H9 (cell line): ENCODE measurements around the gene PITHD1. TPM values are rescaled to one million over a fixed set of nuclear protein-coding genes. Genes with fewer than 3 reads are reported as not detected.

Experiments used
- DNase-seq: peaks from one replicate; pipeline ENCODE4 v3.0.0-alpha.2; 2017
- H2AFZ ChIP-seq: one replicate; pipeline ENCODE4 v1.6.1; 2013; ENCODE audit warnings: mild to moderate bottlenecking, low read length, control low read depth, moderate library complexity
- H2AK5ac ChIP-seq: 2 replicates; pipeline ENCODE4 v1.6.1; 2013; ENCODE audit warnings: low read length, control low read depth, mixed read lengths; ENCODE audit not compliant: insufficient read length
- H2BK120ac ChIP-seq: one replicate; pipeline ENCODE4 v1.6.1; 2013; ENCODE audit warnings: low read depth, mild to moderate bottlenecking, low read length, control low read depth, inconsistent platforms; ENCODE audit not compliant: poor library complexity, severe bottlenecking
- H2BK12ac ChIP-seq: 2 replicates; pipeline ENCODE4 v1.6.1; 2013; ENCODE audit warnings: low read length, control low read depth, mixed read lengths, low read depth; ENCODE audit not compliant: insufficient read length
- H2BK15ac ChIP-seq: 2 replicates; pipeline ENCODE4 v1.6.1; 2013; ENCODE audit warnings: low read depth, low read length, control low read depth
- H2BK20ac ChIP-seq: one replicate; pipeline ENCODE4 v1.6.1; 2013; ENCODE audit warnings: low read depth, mild to moderate bottlenecking, low read length, control low read depth, inconsistent platforms; ENCODE audit not compliant: poor library complexity, severe bottlenecking
- H2BK5ac ChIP-seq: 2 replicates; pipeline ENCODE4 v1.6.1; 2013; ENCODE audit warnings: low read length, control low read depth, mixed read lengths; ENCODE audit not compliant: insufficient read length
- H3K14ac ChIP-seq: 2 replicates; pipeline ENCODE4 v1.6.1; 2013; ENCODE audit warnings: low read length, control low read depth; ENCODE audit not compliant: insufficient read depth
- H3K18ac ChIP-seq: 2 replicates; pipeline ENCODE4 v1.6.1; 2013; ENCODE audit warnings: low read depth, mild to moderate bottlenecking, mixed read lengths, low read length, control low read depth; ENCODE audit not compliant: insufficient read length
- H3K23ac ChIP-seq: 2 replicates; pipeline ENCODE4 v1.6.1; 2013; ENCODE audit warnings: low read length, control low read depth, mixed read lengths, low read depth; ENCODE audit not compliant: insufficient read length
- H3K23me2 ChIP-seq: 2 replicates; pipeline ENCODE4 v1.6.1; 2013; ENCODE audit warnings: low read depth, mild to moderate bottlenecking, mixed read lengths, low read length, control low read depth; ENCODE audit not compliant: insufficient read length, poor library complexity, severe bottlenecking
- H3K27ac ChIP-seq: 2 replicates; pipeline ENCODE4 v1.5.1; 2013; ENCODE audit warnings: low read length, control low read depth, mixed read lengths, low read depth; ENCODE audit not compliant: insufficient read length
- H3K27me3 ChIP-seq: 2 replicates; pipeline ENCODE4 v1.6.1; 2013; ENCODE audit warnings: low read length, control low read depth, inconsistent platforms; ENCODE audit not compliant: insufficient read depth
- H3K4ac ChIP-seq: 2 replicates; pipeline ENCODE4 v1.6.1; 2013; ENCODE audit warnings: low read depth, mild to moderate bottlenecking, control low read depth, inconsistent platforms, low read length, moderate library complexity
- H3K4me1 ChIP-seq: 2 replicates; pipeline ENCODE4 v1.6.1; 2013; ENCODE audit warnings: low read length, control low read depth, inconsistent platforms; ENCODE audit not compliant: insufficient read depth
- H3K4me2 ChIP-seq: 2 replicates; pipeline ENCODE4 v1.6.1; 2013; ENCODE audit warnings: low read length, control low read depth, mixed read lengths; ENCODE audit not compliant: insufficient read length, insufficient read depth
- H3K56ac ChIP-seq: 2 replicates; pipeline ENCODE4 v1.6.1; 2013; ENCODE audit warnings: low read depth, mild to moderate bottlenecking, mixed read lengths, low read length, control low read depth; ENCODE audit not compliant: insufficient read length
- H3K79me1 ChIP-seq: 2 replicates; pipeline ENCODE4 v1.6.1; 2013; ENCODE audit warnings: low read depth, mild to moderate bottlenecking, moderate library complexity, low read length, control low read depth, inconsistent platforms; ENCODE audit not compliant: insufficient read depth, poor library complexity, severe bottlenecking
- H3K79me2 ChIP-seq: 2 replicates; pipeline ENCODE4 v1.6.1; 2013; ENCODE audit warnings: low read length, control low read depth, inconsistent platforms; ENCODE audit not compliant: insufficient read depth
- H3K9ac ChIP-seq: 2 replicates; pipeline ENCODE4 v1.6.1; 2013; ENCODE audit warnings: low read length, control low read depth, mixed read lengths; ENCODE audit not compliant: insufficient read length; ENCODE audit errors: extremely low read depth
- H3K9me3 ChIP-seq: one replicate; pipeline ENCODE4 v1.6.1; 2013; ENCODE audit warnings: low read depth, low read length, inconsistent platforms; ENCODE audit not compliant: control insufficient read depth
- H3T11ph ChIP-seq: one replicate; pipeline ENCODE4 v1.6.1; 2013; ENCODE audit warnings: mild to moderate bottlenecking, low read length, control low read depth, inconsistent platforms
- H4K20me1 ChIP-seq: one replicate; pipeline ENCODE4 v1.6.1; 2013; ENCODE audit not compliant: control insufficient read depth, insufficient read length, insufficient read depth
- H4K5ac ChIP-seq: 2 replicates; pipeline ENCODE4 v1.6.1; 2013; ENCODE audit warnings: low read depth, mild to moderate bottlenecking, mixed read lengths, low read length, control low read depth; ENCODE audit not compliant: insufficient read length
- H4K8ac ChIP-seq: replicated peaks from 2 replicates; pipeline ENCODE4 v1.6.1; 2013; ENCODE audit warnings: low read length, control low read depth, mixed read lengths, low read depth; ENCODE audit not compliant: insufficient read length
- H4K91ac ChIP-seq: 2 replicates; pipeline ENCODE4 v1.6.1; 2013; ENCODE audit warnings: low read depth, mild to moderate bottlenecking, moderate library complexity, mixed read lengths, low read length, control low read depth; ENCODE audit not compliant: insufficient read length
- H3K27ac Mint-ChIP-seq, 3 experiments: 2 replicates in 2 of 3; 3 replicates in 1 of 3; pipeline ENCODE4 v1.8.0; 2020 to 2021; ENCODE audit warnings: mixed read lengths in 3 of 3, mild to moderate bottlenecking in 1 of 3, moderate library complexity in 1 of 3
- H3K27me3 Mint-ChIP-seq: 2 replicates; pipeline ENCODE4 v1.8.0; 2021; ENCODE audit warnings: low read depth, mild to moderate bottlenecking, moderate library complexity, mixed read lengths
- H3K36me3 Mint-ChIP-seq, 3 experiments: 2 replicates in 2 of 3; 3 replicates in 1 of 3; pipeline ENCODE4 v1.8.0; 2020 to 2021; ENCODE audit warnings: low read depth in 3 of 3, mixed read lengths in 3 of 3; ENCODE audit not compliant: insufficient read depth in 1 of 3
- H3K4me1 Mint-ChIP-seq, 2 experiments: 2 replicates each; pipeline ENCODE4 v1.8.0; 2020; ENCODE audit warnings: mixed read lengths in 2 of 2
- H3K4me3 Mint-ChIP-seq, 2 experiments: 2 replicates in 1 of 2; 3 replicates in 1 of 2; pipeline ENCODE4 v1.8.0; 2020 to 2021; ENCODE audit warnings: mild to moderate bottlenecking in 2 of 2, mixed read lengths in 2 of 2, moderate library complexity in 1 of 2
- H3K9me3 Mint-ChIP-seq, 2 experiments: 2 replicates in 1 of 2; 3 replicates in 1 of 2; pipeline ENCODE4 v1.8.0; 2020; ENCODE audit warnings: mild to moderate bottlenecking in 2 of 2, mixed read lengths in 2 of 2, moderate library complexity in 1 of 2
- CTCF ChIP-seq: fragments of 200-600 bp; sonication (generic); conservative IDR thresholded peaks from 3 replicates; pipeline ENCODE4 v1.8.0; 2021; ENCODE audit warnings: antibody characterized with exemption, mild to moderate bottlenecking
- WGBS: extraction: QIAGEN DNeasy Blood & Tissue Kit; methylation state at CpG from one replicate; pipeline ENCODE4 v1.1.7; 2013; ENCODE audit warnings: missing lambda C conversion rate, low lambda C conversion rate, mixed read lengths; ENCODE audit not compliant: insufficient read length; ENCODE audit errors: extremely low coverage; 5-methylcytosine and 5-hydroxymethylcytosine counted together
- total RNA-seq: library from RNA; stranded (reverse); gene quantifications from 2 replicates; pipeline ENCODE4 v1.2.1, GENCODE V29; 2021

Gene PITHD1
- total RNA-seq, 1 experiment from 2014 or later = 92.0 TPM

DNA sequence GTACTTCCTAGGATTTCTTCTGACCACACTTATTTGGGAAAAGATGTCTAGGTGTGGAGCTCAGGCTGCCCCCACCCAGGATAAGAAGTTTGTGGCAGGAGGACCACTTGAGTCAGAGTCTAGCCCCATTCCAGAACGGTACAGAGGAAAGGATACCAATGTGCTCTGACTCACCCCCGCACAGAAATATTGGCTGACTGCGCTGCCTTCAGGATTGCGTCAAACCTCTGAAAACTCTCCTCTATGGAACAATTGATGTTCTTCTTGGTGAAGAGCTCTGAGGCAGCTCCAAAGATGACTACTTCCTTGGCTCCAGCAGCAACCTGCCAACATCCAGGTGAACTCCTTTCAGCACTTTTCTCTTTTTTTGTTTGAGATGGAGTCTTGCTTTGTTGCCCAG, 35.8 kb downstream of the PITHD1 start:
- Histone ChIP-seq H2AFZ (no peak overlapping the region), H4K20me1 (no peaks in the 10 kb centered on the region), H4K8ac (no peak overlapping the region), H3K23ac (no peak overlapping the region), H3K79me1 (no peaks in the 10 kb centered on the region), H3K18ac (no peak overlapping the region), H2AK5ac (no peak overlapping the region), H2BK20ac (no peak overlapping the region), H3K9me3 (no peaks in the 10 kb centered on the region), H3K56ac (no peak overlapping the region), H3K9ac (no peak overlapping the region), H4K5ac (no peak overlapping the region), H2BK5ac (no peak overlapping the region), H3K23me2 (no peaks in the 10 kb centered on the region), H3K14ac (no peak overlapping the region), H2BK120ac (no peak overlapping the region), H3K4me1 (no peaks in the 10 kb centered on the region), H3K27me3 (no peaks in the 10 kb centered on the region), H3T11ph (no peak overlapping the region), H3K4me2 (no peak overlapping the region), H2BK12ac (no peak overlapping the region), H3K4ac (no peak overlapping the region), H4K91ac (no peak overlapping the region), H3K79me2 (no peaks in the 10 kb centered on the region), H2BK15ac (no peak overlapping the region), H3K27ac (no peak overlapping the region)
- no CpG with 5 or more reads among the region's 4 CpGs for WGBS
- H3K27me3 Mint-ChIP-seq = no peaks in the 10 kb centered on the region
- H3K36me3 Mint-ChIP-seq = peaks cover 0 to 27% (median 6%) of the 10 kb centered on the region in 3 experiments; a peak in 6 of 7 replicates
- H3K27ac Mint-ChIP-seq = no peak overlapping the region; a peak in 1 of 7 replicates
- H3K4me3 Mint-ChIP-seq = no peak overlapping the region
- no peak for DNase-seq
- no peaks in the 10 kb centered on the region for H3K9me3 Mint-ChIP-seq
- H3K4me1 Mint-ChIP-seq = peaks cover 9 to 10% of the 10 kb centered on the region in 2 experiments
- TF ChIP-seq CTCF = no peak
